HUDEP-2 (cell line): Measurements from ENCODE around the gene EFCAB14.
"Not testable (repeated sequence)": the region's sequence is repeated elsewhere in the genome, so short reads cannot be mapped to it uniquely, and the experiment has no call there.

Source experiments
- DNase-seq, 76 experiments: peaks; one replicate each; lab custom pipeline; 2025; ENCODE audit not compliant: unreplicated experiment in 76 of 76; lab: John Stamatoyannopoulos, UW

The EFCAB14 gene

GRCh38 chr1:46718727-46719622 is at the start of gene EFCAB14:
Gene EFCAB14 (minus strand): TSS chr1:46719114. CDS start chr1:46718087, 1,027 bp downstream.
- peak in 75 of 76 experiments; percentile 40 to 98 (median 95) for DNase-seq

- DNase-seq = no peak
Observed at GRCh38 chr1:46768445-46768844, 49.5 kb upstream of the EFCAB14 start.

- no peak for DNase-seq
Observed at GRCh38 chr1:46767649-46768282, 48.9 kb upstream of the EFCAB14 start.

GRCh38 chr1:46764402-46764801 is 45.5 kb upstream of the EFCAB14 start:
- no peak for DNase-seq

- no peak for DNase-seq
Observed at GRCh38 chr1:46761740-46762139, 42.8 kb upstream of the EFCAB14 start.

- no peak for DNase-seq
Observed at GRCh38 chr1:46760558-46761166, 41.7 kb upstream of the EFCAB14 start.

GRCh38 chr1:46757956-46758528 is 39.1 kb upstream of the EFCAB14 start:
- DNase-seq = no peak

GRCh38 chr1:46757247-46757955 is 38.5 kb upstream of the EFCAB14 start:
- no peak for DNase-seq

GRCh38 chr1:46755121-46755520 is 36.2 kb upstream of the EFCAB14 start:
- DNase-seq = no peak

- not testable (repeated sequence) for DNase-seq
Observed at GRCh38 chr1:46754707-46755106, 35.8 kb upstream of the EFCAB14 start.

- no peak for DNase-seq
Observed at GRCh38 chr1:46753985-46754384, 35.1 kb upstream of the EFCAB14 start.

GRCh38 chr1:46749921-46750404 is 31.0 kb upstream of the EFCAB14 start:
- DNase-seq = no peak

- DNase-seq = no peak
Observed at GRCh38 chr1:46749404-46749803, 30.5 kb upstream of the EFCAB14 start.

GRCh38 chr1:46747683-46748288 is 28.9 kb upstream of the EFCAB14 start:
- peak in 16 of 76 experiments; percentile 1 to 32 (median 10) for DNase-seq

GRCh38 chr1:46742069-46742468 is 23.2 kb upstream of the EFCAB14 start:
- DNase-seq = no peak

GRCh38 chr1:46735708-46736324 is 16.9 kb upstream of the EFCAB14 start:
- peak in 36 of 76 experiments; percentile 4 to 57 (median 22) for DNase-seq

GRCh38 chr1:46728327-46728873 is 9.5 kb upstream of the EFCAB14 start:
- DNase-seq = not testable (repeated sequence)

- DNase-seq = no peak
Observed at GRCh38 chr1:46725736-46726108, 6.8 kb upstream of the EFCAB14 start.
